HT-29 (cell line): ENCODE results near the gene VAV2. TPM values are rescaled to one million over a fixed set of nuclear protein-coding genes. Genes with fewer than 3 reads are reported as not detected.

Experiments
- DNase-seq: peaks from one replicate; pipeline ENCODE4 v3.0.0-alpha.2; 2015; ENCODE audit warnings: low spot score
- total RNA-seq: library from RNA; depleted of rRNA; stranded (reverse); fragments of >200 nt; shearing (Covaris generic); gene quantifications from 2 replicates; pipeline ENCODE4 v1.2.3, GENCODE V29; 2014

VAV2 gene
- total RNA-seq, 1 experiment from 2014 or later: 20.3 TPM

DNA sequence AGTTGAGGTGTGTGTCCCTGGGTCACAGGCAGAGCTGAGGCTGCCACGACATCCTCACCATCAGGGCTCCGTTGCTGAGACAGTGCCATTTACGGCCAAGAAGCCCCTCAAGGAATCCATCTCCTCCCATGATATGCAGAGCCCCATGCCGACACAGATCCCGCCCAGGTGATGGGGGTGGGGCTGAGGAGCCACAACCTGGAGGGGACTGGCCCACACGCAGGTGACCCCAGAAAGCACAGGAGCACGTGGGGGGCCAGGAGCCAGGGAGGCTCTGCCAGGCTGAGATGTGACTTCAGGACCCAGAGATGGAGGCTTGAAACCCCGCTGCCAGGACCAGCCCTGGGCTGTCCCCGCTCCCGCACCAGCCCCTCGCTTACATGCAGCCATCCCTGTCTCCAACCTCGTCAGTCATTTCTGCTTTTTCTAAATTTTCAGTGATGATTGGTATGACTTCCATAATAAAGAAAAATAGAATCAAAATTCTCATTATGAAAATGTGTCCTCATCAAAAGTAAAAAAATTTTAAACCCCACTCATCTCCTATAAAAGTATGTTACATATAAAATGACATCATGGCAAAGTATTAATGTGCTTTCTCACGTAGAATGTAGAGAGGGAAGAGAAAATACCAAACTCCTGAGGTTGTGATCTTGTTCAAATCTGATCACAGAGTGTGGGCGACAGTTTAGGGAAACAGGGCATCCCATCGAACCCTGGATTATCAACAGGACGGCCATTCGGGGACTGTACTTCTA lies 155.9 kb downstream of the VAV2 start:
- no peak for DNase-seq

DNA sequence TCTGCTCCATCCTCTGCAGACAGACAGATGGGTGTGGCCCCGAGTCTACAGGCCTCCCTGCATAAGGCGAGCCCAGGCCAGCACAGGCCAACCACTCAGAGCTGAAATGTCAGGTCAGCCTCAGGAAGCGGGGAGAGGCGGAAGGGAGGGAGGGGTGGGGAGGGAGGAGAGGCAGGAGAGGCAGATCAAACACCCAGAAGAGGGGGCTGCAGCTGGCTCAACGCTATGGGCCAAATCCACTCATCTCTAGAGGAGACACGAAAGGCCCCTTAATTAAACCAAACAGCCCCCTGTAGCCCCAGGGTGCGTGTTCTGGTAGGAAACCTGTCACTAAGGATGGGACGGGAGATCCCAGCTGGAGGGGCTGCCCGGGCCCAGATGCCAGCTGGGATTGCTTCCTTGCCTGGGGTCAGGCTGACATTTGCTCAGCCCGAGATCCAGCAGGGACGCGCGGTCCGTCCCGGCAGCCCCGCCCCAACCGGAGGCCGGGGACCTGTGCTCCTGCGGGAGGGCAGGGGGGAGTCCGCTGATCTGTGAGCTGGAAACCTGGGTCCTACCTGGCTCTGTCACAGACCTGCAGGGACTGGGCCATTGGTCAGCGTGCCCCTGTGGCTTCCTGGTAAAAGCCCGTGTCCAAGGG lies 156.7 kb downstream of the VAV2 start:
- no peak for DNase-seq

DNA sequence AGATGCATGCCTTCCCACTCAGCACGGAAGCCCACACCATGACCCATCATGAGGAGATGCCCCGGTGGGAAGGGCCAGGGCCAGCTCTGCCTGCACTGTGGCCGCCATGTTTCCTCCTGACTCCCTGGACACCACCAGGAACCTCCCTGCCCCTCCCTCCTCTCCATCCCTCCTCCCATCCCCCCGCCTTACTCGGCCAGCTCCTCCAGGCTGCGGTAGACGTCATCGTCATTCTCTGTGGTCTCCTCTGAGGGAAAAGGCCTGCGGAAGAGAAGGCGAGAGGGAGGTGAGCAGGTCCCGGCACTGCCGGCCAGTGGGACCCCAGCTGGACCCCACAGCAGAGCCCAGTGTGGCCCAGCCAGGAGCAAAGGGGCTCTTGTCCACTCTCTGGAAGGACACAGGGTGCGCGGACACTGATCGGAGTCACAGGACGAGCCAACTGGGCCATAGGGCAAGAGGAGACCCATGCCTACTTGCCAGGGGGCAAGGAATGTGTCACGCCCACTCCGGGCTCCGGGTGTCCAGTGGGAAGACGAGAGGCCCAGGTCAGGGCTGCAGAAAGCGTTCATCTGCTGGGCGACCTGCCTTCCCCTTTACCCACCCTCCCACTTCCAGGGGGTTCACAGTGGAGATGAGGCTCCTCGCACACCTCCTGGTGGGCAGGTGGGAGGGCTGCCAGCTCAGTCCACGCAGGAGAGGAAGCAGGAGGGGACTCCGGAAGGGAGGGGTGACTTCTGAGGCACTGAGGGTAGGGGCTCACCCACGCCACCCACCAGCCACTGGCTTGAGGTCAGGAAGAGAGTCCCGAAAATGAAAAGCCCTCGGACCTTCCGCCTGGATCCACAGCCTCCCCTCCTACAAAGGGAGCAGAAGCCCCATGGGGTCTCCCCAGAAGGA lies 157.8 kb downstream of the VAV2 start:
- DNase-seq: no peak

DNA sequence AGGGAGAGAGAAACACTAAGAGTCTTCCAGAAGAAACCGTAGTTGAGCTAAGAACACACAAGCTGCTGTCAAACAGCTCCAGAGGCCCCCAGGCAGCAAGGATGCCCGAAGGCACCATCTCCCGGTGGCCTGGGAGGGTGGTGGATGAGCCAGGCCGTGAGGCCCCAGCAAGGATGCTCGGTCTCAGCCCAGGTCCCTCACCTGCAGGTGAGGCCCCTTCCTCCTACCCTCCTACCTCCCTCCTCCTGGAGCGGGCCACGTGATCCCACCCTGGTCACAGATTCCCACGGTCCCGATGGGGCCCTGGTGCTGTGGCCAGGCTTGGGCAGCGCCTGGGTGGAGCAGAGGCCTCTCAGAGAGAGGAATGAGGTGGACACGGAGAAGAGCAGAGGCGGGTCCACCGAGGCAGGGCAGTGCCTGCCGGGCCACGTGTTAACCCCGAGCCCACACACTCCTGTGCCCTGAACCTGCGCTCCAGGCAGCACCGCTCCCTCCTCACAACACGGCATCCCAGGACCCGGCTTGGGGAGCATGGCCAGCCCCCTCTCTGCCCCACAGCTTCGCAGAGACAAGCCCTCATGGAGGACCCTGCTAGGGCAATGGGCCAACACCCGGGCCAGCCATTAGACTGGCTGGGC lies 158.6 kb downstream of the VAV2 start:
- no peak for DNase-seq

DNA sequence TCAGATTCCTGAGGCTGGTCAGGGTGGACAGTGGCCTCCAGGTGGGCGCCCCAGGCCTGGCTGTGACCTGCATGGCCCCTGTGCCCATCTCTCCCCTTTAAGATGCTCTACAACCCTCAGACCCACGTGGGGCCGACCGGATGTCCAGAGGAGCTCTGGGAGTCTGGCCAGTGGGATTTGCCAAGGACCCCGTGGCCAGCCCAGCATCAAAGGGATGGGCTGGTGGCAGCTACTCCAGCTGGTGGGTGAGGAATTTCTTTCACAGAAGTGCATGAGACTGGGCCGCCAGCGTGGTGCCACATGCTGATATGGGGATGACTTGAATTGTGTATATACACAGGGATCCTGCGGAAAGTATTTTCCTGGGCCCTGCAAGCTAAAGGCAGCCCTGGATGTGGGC lies 159.2 kb downstream of the VAV2 start:
- no peak for DNase-seq

DNA sequence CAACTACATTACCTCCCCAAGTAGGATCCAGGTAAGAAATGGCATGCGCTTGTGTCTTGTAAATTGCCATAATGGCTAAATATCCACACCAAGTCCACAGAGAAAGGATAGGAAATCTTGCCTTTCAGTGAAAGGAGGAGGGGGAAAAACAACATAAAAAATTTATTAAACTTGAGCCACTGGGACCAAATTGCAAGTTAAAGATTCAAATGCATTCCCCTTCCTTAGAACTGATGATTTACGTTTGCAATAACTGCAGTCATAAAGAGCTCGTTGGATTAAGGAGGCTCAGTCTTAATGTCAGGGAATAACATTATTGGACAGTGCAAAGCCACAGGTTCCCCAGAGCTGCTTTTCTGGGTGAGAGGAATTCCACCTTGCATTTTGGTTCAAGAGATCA lies 161.4 kb downstream of the VAV2 start:
- DNase-seq: no peak

DNA sequence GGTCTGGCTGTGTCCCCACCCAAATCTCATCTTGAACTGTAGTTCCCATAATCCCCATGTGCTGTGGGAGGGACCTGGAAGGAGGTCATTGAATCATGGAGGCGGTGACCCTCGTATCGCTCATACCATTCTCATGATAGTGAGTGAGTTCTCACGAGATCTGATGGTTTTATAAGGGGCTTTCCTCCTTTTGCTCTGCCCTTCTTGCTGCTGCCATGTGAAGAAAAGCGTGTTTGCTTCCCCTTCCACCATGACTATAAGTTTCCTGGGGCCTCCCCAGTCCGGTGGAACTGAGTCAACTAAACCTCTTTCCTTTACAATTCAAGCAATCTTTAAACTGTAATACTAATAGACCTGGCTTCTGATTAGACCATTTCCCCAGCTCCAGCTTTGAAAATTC lies 161.8 kb downstream of the VAV2 start:
- DNase-seq: no peak

DNA sequence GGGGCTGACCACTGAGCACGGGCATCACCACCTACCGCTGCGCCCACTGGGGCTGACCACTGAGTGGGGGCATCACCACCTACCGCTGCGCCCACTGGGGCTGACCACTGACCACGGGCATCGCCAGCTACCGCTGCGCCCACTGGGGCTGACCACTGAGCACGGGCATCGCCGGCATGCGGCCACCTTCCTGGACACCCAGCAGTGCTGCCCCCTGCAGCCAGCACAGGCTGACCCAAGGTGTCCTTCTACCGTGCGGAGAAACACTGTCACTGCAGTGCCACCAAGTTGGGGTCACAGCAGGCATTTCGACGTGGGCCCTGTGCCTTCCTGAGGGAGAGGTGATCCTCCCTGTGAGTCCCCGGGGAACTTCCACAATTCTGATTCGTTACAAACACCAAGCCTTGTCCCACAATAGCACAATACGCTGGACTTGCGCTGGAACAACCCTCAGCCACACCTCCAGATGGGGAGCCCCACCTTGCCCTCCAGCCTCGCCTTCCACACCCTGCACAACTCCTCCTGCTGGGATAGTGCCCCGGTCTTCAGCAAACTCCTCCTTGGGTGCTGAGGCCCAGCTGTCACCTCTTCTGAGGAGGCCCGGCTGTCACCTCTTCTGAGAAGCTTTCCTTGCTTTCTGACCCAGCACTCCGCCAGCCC lies 163.7 kb downstream of the VAV2 start:
- DNase-seq: no peak

DNA sequence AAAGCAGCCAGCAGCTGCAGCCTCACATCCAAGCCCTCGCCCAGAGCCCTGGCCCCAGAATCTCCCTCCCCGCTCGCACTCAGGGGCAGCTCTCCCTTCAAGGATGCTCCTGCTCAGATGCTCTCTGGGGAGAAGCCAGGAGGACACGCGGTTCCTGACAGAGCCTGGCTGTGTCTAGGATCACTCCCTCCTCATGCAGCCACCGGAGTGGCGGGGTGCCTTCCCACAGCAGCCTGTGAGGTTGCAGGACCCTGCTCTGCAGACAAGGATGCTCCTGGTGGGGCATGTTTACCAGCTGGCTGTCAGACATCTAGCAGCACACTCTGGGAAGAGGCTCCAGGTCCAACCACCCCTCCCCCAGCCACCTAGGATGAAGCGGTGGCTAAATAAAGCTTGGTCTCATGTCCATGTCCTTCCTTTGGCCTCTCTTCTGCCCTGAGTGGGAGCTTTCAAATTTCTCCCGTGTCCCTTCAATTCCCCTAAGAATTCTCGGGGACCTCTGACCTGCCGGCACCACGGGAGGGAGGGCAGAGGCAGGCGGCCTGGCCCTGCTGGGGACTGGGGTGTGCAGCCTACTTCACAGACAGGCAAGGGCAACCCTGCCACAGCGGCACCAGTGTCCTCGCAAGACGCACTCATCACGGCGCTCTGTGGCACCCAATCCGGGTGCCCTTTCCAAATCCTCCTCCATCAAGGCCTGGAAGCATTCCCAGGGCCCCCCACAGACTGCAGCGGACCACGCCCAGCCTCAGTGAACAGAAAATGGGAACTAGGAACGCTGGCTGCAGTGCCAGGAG lies 165.6 kb downstream of the VAV2 start:
- no peak for DNase-seq

DNA sequence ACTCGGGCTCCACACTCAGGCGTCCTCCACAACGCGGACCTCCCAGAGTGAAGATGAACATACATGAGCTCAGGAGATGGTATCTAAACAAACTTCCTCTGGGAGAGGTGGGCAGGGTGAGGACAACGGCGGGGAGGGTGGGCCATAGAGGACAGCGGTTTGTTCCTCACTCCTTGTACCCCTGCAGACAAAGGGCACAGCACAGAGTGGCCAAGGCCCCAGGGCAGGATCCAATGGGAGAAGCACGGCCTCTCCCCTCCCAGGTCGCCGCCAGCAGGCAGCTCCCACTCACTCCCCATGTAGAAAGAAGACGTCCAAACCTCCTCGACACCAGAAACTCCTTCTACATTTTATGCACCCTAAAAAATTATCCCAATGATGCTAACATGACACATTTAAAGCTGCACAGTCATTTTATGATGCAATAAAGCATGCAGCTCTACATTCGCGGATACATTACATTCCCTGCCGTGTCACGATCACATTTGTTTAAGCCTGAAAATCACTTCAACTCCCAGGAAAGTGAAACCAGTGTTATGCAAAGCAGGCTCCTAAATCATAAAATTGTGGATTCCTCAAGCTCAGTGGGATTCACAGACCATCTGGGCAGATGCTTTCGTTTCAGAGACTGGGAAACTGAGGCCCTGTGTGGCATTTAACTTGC lies 166.4 kb downstream of the VAV2 start:
- DNase-seq: no peak

DNA sequence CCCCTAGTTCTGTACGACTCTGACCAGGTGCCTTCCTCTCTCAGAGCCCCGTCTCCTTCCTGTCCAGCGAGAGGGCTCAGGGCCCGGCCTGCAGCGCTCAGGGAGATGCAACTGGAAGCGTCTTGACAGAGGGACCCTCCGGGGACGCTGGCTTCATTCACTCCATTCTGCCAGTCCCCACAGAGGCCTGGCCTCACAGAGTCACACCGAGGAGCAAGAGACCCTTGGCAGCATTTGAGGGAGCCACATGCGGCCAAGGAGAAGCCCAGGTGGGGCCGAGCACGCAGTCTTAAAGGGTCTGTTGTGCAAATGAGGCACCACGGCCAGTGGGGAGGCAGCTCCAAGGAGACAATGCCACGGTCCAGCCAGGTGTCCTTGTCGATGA lies 167.3 kb downstream of the VAV2 start:
- DNase-seq: no peak

DNA sequence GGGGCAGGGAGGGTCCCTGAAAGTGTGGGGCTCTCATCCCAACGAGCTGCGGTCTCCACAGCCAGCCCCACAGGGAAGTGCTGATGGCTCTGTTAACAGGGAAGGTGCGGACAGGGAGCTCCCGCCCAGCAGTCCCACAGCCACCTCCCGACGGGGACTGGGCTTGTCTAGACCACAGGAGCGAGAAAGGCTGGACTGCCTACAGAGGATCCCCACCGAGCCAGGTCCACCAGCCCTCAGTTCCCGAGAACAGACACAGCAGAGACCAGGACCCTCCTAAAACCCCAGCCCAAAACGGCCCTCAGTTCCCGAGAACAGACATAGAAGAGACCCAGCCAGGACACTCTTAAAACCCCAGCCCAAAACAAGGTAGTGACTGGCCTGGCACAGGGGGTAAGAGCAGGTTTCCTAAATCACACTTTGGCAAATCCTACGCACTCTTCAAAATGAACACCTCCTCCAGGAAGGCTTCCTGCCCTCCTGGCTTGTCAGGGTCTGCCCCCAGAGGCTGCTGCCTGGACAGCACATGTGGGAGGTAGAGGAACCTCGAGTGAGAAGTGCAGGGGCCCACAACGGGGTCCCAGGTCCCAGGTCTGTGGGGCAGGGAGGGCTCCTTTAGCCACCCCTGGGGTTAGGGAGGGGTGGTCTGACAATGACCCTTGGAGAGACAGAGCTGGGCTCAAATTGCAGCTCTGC lies 167.9 kb downstream of the VAV2 start:
- DNase-seq: no peak

DNA sequence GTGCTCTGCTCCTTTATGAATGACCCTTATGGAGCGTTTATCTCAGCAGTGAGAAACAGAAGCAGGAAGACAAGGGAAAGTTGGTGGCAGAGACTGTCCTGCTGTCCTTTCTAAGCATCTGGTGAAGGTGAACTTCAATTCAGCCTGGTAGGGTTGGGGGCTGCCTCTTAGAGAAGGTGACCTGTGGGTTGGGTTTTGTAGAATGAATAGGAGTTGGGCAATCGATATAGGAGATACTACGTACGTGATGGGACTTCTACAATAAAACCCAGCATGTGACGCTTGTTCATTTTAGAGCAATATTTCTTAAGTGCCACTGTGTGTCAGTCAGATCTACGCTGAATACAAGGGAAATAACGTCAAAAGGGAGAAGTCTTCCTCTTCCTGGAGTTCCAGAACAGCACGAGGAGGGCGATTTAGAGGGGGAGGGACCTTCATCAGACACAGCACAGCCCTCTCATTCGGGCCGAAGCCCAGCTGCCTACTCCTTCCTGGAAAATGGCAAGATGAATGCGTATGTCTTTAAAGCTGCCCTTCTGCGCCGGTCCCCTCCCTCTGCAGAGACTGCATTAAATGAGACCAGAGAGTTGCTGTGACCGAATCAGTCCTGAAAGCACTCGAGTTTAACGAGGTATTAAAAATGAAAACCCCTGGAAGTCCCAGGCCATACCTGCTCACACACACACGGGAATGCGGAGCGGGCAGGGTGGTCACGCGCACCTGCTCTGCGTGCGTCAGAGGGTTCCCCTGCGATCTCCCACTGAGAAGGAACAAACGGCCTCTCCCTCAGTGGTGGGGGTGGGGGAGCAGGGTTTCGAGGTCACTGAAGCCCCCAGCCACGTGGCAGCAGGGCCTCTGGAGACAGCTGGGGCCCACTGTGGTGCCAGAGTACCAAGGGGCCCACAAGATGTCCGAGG lies 168.7 kb downstream of the VAV2 start:
- no peak for DNase-seq

DNA sequence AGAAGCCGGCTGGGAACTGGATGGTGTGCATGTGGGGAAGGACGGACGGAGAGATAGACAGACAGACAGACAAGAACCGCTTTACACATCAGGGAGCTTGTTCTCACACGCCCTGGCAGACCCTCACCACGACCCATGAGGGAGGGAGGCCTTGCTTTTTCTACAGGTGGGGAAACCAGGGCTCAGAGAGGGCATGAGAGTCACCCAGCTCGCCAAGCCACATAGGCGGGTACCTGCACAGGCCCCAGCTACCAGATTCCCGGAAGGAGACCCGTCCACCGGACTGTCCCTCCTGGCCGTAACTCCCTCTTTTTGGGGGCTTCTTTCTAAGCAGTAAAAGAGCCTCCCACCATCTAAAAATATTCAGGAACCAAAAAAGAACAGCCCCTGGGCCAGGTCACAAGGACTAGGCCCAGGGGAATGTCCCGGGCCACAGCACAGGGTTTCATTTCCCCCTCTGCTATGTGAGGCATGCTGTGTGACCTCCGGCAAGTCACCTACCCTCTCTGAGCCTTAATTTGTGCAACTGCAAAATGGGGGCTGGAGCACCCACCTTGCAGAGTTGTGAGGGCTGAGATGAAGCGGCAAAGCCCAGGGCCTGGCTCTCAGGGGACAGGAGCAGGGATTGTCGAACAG lies 169.6 kb downstream of the VAV2 start:
- DNase-seq: no peak

DNA sequence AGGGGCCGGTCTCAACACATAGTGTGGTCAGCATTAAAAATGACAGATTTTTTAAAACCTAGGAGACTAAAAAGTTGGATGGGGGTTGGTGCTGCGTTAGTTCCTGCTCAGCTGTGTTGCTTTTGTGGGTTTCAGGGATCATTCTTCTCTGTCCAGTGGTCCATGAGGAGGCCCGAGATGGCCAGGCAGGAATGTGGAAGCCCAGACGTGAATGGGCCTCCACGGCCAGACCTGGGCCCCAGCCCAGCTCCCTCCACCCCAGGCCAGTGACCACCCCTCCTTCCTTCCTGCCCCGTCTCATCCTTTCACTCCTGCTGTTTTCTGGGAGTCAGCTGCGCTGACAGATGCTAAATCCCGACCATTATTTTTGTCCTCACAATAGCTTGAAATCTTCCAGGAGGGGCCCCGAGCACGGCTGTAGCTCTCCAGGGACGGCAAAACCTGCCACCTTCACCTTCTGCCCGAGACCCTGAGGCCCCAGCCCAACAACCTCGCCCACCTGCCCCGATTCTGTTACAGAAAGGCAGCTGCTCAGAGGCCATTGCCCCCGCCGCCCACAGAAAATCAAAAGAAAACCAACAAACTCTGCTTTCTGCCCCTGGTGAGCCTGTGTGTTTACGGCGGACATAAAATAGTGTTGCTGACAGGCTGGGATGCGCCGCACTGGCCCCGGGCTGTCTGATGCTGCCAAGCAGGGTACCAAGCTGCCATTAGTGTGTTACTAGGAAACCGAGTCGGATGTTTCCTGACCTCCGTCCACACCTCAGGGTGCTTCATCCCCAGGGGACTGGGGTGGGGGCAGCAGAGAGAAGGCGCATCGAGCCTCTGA lies 170.3 kb downstream of the VAV2 start:
- DNase-seq: no peak

DNA sequence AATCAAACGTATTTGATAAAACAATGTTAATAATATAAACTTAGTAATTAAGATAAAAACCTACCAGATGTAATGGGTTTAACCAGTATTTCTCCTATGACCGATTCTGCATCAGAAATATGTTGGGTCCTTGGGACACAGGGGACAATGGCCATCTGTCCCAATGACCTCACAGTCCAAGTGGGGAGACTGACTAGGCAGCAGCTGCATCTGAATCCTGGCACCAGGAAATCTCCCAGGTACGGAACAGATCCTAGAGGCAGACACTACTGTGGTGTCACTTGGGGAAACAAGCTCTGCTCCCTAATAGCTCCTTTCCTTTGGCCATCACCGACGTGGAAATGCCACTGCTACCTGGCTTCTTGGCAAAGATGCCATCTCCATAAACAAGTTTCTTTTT lies 172.2 kb downstream of the VAV2 start:
- no peak for DNase-seq

DNA sequence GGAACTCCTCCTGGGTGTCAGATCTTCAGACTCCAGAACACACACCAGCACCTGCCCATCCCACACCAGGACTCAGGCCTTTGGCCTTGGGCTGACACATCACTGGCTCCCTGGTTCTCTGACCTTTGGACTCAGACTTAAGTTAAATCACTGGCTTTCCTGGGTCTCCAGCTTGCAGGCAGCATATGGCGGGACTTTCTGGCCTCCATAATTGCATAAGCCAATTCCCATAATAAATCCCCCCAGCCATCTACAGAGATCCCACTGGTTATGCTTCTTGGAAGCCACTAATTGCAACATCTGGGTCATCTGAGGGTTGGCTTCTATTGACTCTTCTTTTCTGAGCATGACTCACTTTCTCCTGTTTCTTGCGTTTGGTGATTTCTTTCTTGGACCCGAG lies 173.7 kb downstream of the VAV2 start:
- no peak for DNase-seq
